Loucy (cell line): ENCODE results near the gene CATSPERD.

Experiments
- H2AFZ ChIP-seq: fragments of 200-600 bp; sonication (generic); 2 replicates; pipeline ENCODE4 v1.6.0; 2016; ENCODE audit warnings: antibody characterized with exemption, mild to moderate bottlenecking, low read length, moderate library complexity
- H3F3A ChIP-seq: fragments of 200-600 bp; 2 replicates; pipeline ENCODE4 v1.6.0; 2016; ENCODE audit warnings: antibody characterized with exemption, low read depth, mild to moderate bottlenecking
- H3K27me3 ChIP-seq: fragments of 200-600 bp; sonication (generic); 2 replicates; pipeline ENCODE4 v1.6.1; 2014; ENCODE audit warnings: low read length, mild to moderate bottlenecking; ENCODE audit not compliant: insufficient read depth, poor library complexity, severe bottlenecking
- H3K36me3 ChIP-seq: fragments of 200-600 bp; sonication (generic); 2 replicates; pipeline ENCODE4 v1.6.1; 2016; ENCODE audit warnings: low read length; ENCODE audit not compliant: insufficient read depth
- H3K4me1 ChIP-seq: fragments of 200-600 bp; sonication (generic); 2 replicates; pipeline ENCODE4 v1.5.1; 2014; ENCODE audit warnings: low read length, mild to moderate bottlenecking; ENCODE audit not compliant: insufficient read depth, poor library complexity, severe bottlenecking
- H3K4me2 ChIP-seq: fragments of 200-600 bp; sonication (generic); 2 replicates; pipeline ENCODE4 v1.6.0; 2014; ENCODE audit warnings: antibody characterized with exemption, low read length, low read depth, mild to moderate bottlenecking; ENCODE audit not compliant: poor library complexity, severe bottlenecking
- H3K4me3 ChIP-seq: fragments of 200-600 bp; sonication (generic); 2 replicates; pipeline ENCODE4 v1.5.1; 2014; ENCODE audit warnings: low read length, mild to moderate bottlenecking, mixed read lengths; ENCODE audit not compliant: poor library complexity, severe bottlenecking
- H3K79me2 ChIP-seq: fragments of 200-600 bp; sonication (generic); 2 replicates; pipeline ENCODE4 v1.6.1; 2014; ENCODE audit warnings: low read length; ENCODE audit not compliant: insufficient read depth
- H3K9ac ChIP-seq: fragments of 200-600 bp; sonication (generic); 2 replicates; pipeline ENCODE4 v1.6.0; 2014; ENCODE audit warnings: mild to moderate bottlenecking, low read depth, low read length, moderate library complexity; ENCODE audit not compliant: poor library complexity, severe bottlenecking
- H3K9me2 ChIP-seq: fragments of 200-600 bp; sonication (generic); replicated peaks from 2 replicates; pipeline ENCODE4 v1.6.1; 2016; ENCODE audit warnings: low read depth, low read length, mixed read lengths
- H3K9me3 ChIP-seq: fragments of 200-600 bp; sonication (generic); 2 replicates; pipeline ENCODE4 v1.6.1; 2014; ENCODE audit warnings: mild to moderate bottlenecking, antibody characterized with exemption, low read length, low read depth; ENCODE audit not compliant: insufficient read depth
- H4K20me1 ChIP-seq: fragments of 200-600 bp; sonication (generic); 2 replicates; pipeline ENCODE4 v1.6.0; 2014; ENCODE audit warnings: antibody characterized with exemption, low read length, mild to moderate bottlenecking; ENCODE audit not compliant: insufficient read depth, poor library complexity, severe bottlenecking
- EZH2phosphoT487 ChIP-seq: fragments of 200-600 bp; IDR thresholded peaks from 2 replicates; pipeline ENCODE4 v1.6.1; 2018; ENCODE audit warnings: antibody characterized with exemption, mild to moderate bottlenecking, moderate library complexity, borderline replicate concordance
- TF ChIP-seq, protein P1 (sequence below): fragments of 200-600 bp; sonication (generic); conservative IDR thresholded peaks from 2 replicates; pipeline ENCODE4 v1.5.1; 2014; ENCODE audit warnings: mild to moderate bottlenecking, antibody characterized with exemption, low read length

CATSPERD gene

DNA sequence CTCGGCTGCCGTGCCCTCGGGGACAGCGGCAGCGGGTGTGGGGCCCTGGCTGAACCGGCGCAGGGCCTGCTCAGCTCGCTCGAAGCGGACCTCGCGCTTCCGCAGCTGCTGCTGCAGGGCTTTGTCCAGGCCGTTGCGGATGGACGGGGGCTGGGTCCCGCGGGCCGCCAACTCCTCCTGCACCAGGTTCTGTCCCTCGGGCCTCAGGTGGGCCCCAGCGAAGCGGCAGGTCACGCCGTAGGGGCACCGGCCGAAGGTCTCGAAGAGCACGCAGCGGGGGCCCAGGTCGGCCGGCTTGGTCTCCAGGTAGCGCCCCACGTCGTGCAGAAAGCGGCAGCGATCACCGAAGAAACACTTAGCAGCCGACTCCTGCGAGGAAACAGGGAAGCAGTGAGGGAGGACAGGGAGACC, 68.9 kb downstream of the CATSPERD start:
- no peaks in the 10 kb centered on the region for H3K9me3 ChIP-seq
- H3F3A ChIP-seq, result no peaks in the 10 kb centered on the region
- H3K9ac ChIP-seq, result peak overlapping the region; percentile 74
- H3K9me2 ChIP-seq, result no peaks in the 10 kb centered on the region
- no peaks in the 10 kb centered on the region for H3K27me3 ChIP-seq
- H3K4me3 ChIP-seq, result peak overlapping the region; percentile 83
- H3K79me2 ChIP-seq, result peaks cover 21% of the 10 kb centered on the region; the same call in 1 of the 2 replicates
- peaks cover 8% of the 10 kb centered on the region for H3K4me1 ChIP-seq
- TF ChIP-seq, protein P1, sequence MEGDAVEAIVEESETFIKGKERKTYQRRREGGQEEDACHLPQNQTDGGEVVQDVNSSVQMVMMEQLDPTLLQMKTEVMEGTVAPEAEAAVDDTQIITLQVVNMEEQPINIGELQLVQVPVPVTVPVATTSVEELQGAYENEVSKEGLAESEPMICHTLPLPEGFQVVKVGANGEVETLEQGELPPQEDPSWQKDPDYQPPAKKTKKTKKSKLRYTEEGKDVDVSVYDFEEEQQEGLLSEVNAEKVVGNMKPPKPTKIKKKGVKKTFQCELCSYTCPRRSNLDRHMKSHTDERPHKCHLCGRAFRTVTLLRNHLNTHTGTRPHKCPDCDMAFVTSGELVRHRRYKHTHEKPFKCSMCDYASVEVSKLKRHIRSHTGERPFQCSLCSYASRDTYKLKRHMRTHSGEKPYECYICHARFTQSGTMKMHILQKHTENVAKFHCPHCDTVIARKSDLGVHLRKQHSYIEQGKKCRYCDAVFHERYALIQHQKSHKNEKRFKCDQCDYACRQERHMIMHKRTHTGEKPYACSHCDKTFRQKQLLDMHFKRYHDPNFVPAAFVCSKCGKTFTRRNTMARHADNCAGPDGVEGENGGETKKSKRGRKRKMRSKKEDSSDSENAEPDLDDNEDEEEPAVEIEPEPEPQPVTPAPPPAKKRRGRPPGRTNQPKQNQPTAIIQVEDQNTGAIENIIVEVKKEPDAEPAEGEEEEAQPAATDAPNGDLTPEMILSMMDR, result no peak
- TF ChIP-seq EZH2phosphoT487, result no peak
- H3K4me2 ChIP-seq, result peak overlapping the region; percentile 85
- peaks cover 39% of the 10 kb centered on the region; the same call in 1 of the 2 replicates for H3K36me3 ChIP-seq
- no peak overlapping the region for H2AFZ ChIP-seq
- H4K20me1 ChIP-seq, result peaks cover 8% of the 10 kb centered on the region

- Histone ChIP-seq H3F3A (no peaks in the 10 kb centered on the region), H3K9ac (peak overlapping the region; percentile 74)
These were observed 69.6 kb downstream of the CATSPERD start for GRCh38 chr19:5789886-5790558.

DNA sequence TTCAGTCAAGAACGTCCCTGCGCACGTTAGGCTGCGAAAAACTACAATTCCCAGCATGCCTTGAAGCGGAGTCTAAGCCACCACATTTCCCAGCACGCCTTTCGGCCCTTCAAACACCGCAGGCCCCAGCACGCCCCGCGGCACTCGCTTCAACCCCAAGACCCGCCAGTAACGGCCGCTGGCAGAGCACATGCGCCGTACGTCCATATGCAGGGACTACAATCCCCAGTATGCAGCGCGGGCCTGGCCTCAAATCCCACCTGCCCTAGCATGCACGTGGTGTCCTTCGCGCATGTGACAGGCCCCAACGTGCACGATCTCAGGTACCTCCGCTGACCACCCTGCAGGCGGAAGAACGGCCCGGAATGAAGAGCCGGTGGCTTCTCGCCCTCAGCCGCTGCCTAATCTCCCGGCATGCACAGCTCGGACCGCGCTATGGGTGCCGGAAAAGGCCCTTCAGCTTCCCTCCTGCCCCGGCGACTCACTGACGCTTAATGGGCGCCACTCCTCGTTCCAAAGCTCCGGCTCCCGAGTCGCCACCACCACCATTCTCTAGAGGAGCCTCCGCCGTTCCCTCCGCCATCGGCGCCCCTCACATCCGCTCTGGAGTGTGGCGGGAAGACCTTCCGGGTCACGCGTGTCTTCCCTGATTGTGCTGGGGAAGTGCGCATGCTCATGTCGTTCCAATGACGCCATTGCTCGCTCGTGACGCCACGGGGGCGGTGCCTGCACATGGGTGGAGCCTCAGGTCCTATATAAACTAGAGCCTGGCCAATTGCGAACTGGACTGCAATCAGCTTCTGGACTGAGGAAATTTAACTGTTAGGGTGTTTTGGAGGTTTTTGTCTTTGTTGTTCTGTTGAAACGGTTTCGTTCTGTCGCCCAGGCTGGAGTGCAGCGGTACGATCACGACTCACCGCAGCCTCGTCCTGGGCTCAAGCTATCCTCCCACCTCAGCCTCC, 70.4 kb downstream of the CATSPERD start, which contains the start of gene DUS3L:
DUS3L (minus strand) TSS at position 605 of the 962 bp plus-strand sequence; CDS start at position 583, 22 bp downstream.
- H3K9ac ChIP-seq, result peak within 1 kb of the TSS; percentile 89
- no peaks in the 10 kb centered on the region for H3K27me3 ChIP-seq
- H3K36me3 ChIP-seq, result peaks cover 28% of the 10 kb centered on the region; the same call in 1 of the 2 replicates
- peak within 1 kb of the TSS; percentile 83 for H3K4me3 ChIP-seq
- peaks cover 21% of the 10 kb centered on the region; the same call in 1 of the 2 replicates for H3K79me2 ChIP-seq
- no peaks in the 10 kb centered on the region for H3K9me3 ChIP-seq
- TF ChIP-seq EZH2phosphoT487, result no peak
- TF ChIP-seq, protein P1, result no peak
- H3K4me1 ChIP-seq, result peaks cover 8% of the 10 kb centered on the region
- no peaks in the 10 kb centered on the region for H3K9me2 ChIP-seq
- peak within 1 kb of the TSS; percentile 84 for H2AFZ ChIP-seq
- peak within 1 kb of the TSS; percentile 85 for H3K4me2 ChIP-seq
- peaks cover 8% of the 10 kb centered on the region for H4K20me1 ChIP-seq
- no peaks in the 10 kb centered on the region for H3F3A ChIP-seq

More at GRCh38 chr19:5789886-5790558, 69.6 kb downstream of the CATSPERD start:
- H3K36me3 ChIP-seq, result peaks cover 36% of the 10 kb centered on the region; the same call in 1 of the 2 replicates
- TF ChIP-seq EZH2phosphoT487, result no peak
- TF ChIP-seq, protein P1, result no peak
- H3K4me1 ChIP-seq, result peaks cover 8% of the 10 kb centered on the region
- H3K9me3 ChIP-seq, result no peaks in the 10 kb centered on the region
- no peaks in the 10 kb centered on the region for H3K27me3 ChIP-seq
- no peak overlapping the region for H2AFZ ChIP-seq
- no peaks in the 10 kb centered on the region for H3K9me2 ChIP-seq
- peaks cover 8% of the 10 kb centered on the region for H4K20me1 ChIP-seq
- H3K79me2 ChIP-seq, result peaks cover 21% of the 10 kb centered on the region; the same call in 1 of the 2 replicates
- peak overlapping the region; percentile 83 for H3K4me3 ChIP-seq
- H3K4me2 ChIP-seq, result peak overlapping the region; percentile 85
